Smooth muscle cell (in vitro differentiated cells): ENCODE data around the gene DUSP1. TPM values are rescaled to one million over a fixed set of nuclear protein-coding genes. Genes with fewer than 3 reads are reported as not detected.

ENCODE experiments used
- DNase-seq: peaks from one replicate; lab custom pipeline; 2025; ENCODE audit not compliant: unreplicated experiment; lab: John Stamatoyannopoulos, UW
- H2AFZ ChIP-seq: fragments of 200-600 bp; sonication (generic); 2 replicates; pipeline ENCODE4 v1.6.0; 2016; ENCODE audit warnings: antibody characterized with exemption, low read depth, mild to moderate bottlenecking
- H3F3A ChIP-seq: fragments of 200-600 bp; sonication (generic); 2 replicates; pipeline ENCODE4 v1.6.0; 2017; ENCODE audit warnings: antibody characterized with exemption, low read depth
- H3K27ac ChIP-seq: fragments of 200-600 bp; sonication (generic); 2 replicates; pipeline ENCODE4 v1.5.1; 2016; ENCODE audit warnings: low read depth, mild to moderate bottlenecking
- H3K27me3 ChIP-seq: fragments of 200-600 bp; sonication (generic); 2 replicates; pipeline ENCODE4 v1.6.1; 2016; ENCODE audit warnings: low read depth, mild to moderate bottlenecking
- H3K36me3 ChIP-seq: fragments of 200-600 bp; sonication (generic); 2 replicates; pipeline ENCODE4 v1.5.1; 2016; ENCODE audit warnings: low read depth
- H3K4me1 ChIP-seq: fragments of 200-600 bp; sonication (generic); 2 replicates; pipeline ENCODE4 v1.5.1; 2016; ENCODE audit warnings: low read depth
- H3K4me2 ChIP-seq: fragments of 200-600 bp; sonication (generic); 2 replicates; pipeline ENCODE4 v1.6.0; 2016; ENCODE audit warnings: mild to moderate bottlenecking
- H3K4me3 ChIP-seq: fragments of 200-600 bp; sonication (generic); 2 replicates; pipeline ENCODE4 v1.5.1; 2016; ENCODE audit warnings: mild to moderate bottlenecking
- H3K79me2 ChIP-seq: fragments of 200-600 bp; sonication (generic); 2 replicates; pipeline ENCODE4 v1.6.0; 2016; ENCODE audit warnings: low read depth, mild to moderate bottlenecking
- H3K9ac ChIP-seq: fragments of 200-600 bp; sonication (generic); 2 replicates; pipeline ENCODE4 v1.6.0; 2016; ENCODE audit warnings: low read depth
- H3K9me3 ChIP-seq: fragments of 200-600 bp; sonication (generic); replicated peaks from 2 replicates; pipeline ENCODE4 v1.5.1; 2016; ENCODE audit warnings: low read depth
- H4K20me1 ChIP-seq: fragments of 200-600 bp; sonication (generic); 2 replicates; pipeline ENCODE4 v1.6.0; 2016; ENCODE audit warnings: low read depth
- CTCF ChIP-seq: fragments of 200-600 bp; sonication (generic); IDR thresholded peaks from 2 replicates; pipeline ENCODE4 v1.5.1; 2017; ENCODE audit warnings: borderline replicate concordance, mild to moderate bottlenecking, antibody characterized with exemption; ENCODE audit not compliant: insufficient read depth, poor library complexity, severe bottlenecking
- WGBS: methylation state at CpG from one replicate; pipeline ENCODE4 v1.1.7; 2016; ENCODE audit warnings: low lambda C conversion rate; 5-methylcytosine and 5-hydroxymethylcytosine counted together
- polyA plus RNA-seq: library from polyadenylated mRNA; unstranded; fragments of >200 nt; fragmentation: Nextera tagmentation; extraction: Ambion mirVana; gene quantifications from 2 replicates; pipeline ENCODE4 v1.2.1, GENCODE V29; 2016
- total RNA-seq: library from RNA; depleted of rRNA; stranded (reverse); fragments of >200 nt; gene quantifications from 2 replicates; pipeline ENCODE4 v1.2.3, GENCODE V29; 2014

Gene DUSP1
- total and polyA plus RNA-seq, 2 experiments from 2014 or later = 817 to 995 TPM

DNA sequence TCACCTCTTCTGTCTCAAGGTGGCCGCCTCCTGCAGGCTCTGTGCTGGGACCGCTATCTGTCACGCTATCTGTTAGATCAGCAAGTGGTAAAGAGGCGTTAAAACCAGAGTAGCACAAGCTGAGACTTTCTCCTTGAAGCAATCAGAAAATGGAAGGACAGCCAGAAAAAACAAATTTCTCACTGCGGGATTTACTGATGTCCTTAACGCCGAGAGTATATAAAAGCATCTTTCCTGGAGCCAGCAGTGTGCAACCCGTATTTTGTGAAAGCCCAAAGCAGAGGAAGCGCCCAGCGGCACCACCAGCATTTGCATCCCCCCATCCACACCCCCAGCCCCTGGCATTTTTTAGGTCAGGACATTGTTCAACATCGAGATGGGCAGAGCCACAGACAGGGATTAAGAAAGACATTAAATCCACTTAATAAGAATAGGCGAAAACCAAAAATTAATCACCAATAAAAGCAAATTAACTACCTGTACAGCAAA is 48.6 kb downstream of the DUSP1 start:
- H3K9ac ChIP-seq = no peak overlapping the region
- H4K20me1 ChIP-seq = no peaks in the 10 kb centered on the region
- WGBS = 63% methylated on average over 12 of the region's 12 CpGs
- no peaks in the 10 kb centered on the region for H3K9me3 ChIP-seq
- TF ChIP-seq CTCF = no peak
- H3K4me3 ChIP-seq = no peak overlapping the region
- H3K36me3 ChIP-seq = no peaks in the 10 kb centered on the region
- H3F3A ChIP-seq = no peaks in the 10 kb centered on the region
- H3K27ac ChIP-seq = no peak overlapping the region
- no peaks in the 10 kb centered on the region for H3K4me1 ChIP-seq
- H2AFZ ChIP-seq = no peak overlapping the region
- no peak for DNase-seq
- peaks cover 4% of the 10 kb centered on the region for H3K27me3 ChIP-seq
- H3K79me2 ChIP-seq = no peaks in the 10 kb centered on the region
- H3K4me2 ChIP-seq = no peak overlapping the region

DNA sequence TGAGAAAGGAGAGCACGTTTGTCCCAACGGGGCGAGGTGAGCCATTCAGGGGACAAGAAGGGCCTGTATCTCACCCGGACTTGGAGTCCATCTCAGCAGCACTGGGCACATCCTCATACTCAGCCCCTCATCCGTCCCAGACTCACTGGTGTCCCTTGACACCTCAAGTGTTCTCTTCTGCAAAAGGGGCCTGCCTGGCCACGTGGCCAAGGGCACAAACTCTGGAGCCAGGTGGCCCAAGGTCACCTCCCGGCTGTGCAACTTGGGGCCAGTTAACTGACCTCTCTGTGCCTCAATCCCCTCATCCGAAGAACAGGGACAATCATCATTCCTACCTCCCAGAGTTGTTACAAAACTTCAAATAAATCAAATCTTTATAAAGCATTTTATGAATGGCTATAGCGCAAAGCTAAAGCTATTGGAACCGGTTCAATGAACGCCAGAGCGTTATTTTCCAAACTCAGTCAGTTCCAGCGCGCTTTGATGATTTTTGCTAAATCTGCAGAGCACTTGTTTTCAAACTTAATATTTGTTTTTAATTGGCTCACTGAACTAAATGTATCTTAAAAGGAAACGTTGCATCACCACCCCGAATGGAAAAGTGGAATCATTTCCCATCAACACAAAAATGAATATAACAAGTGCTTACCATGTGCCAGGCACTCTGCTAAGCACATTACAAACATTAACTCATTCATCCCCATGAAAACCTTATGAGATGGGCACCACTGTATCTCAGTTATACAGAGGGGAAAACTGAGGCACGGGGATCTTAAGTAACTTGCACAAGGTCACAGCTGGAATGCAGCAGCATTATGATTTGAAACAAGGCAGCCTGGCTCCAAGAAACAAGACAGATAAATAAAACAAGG is 49.3 kb downstream of the DUSP1 start:
- Histone ChIP-seq H3K4me3 (no peak overlapping the region), H3K27ac (no peak overlapping the region)

GRCh38 chr5:172720655-172721054 is 50.3 kb downstream of the DUSP1 start:
- WGBS = 81% methylated on average over 5 of the region's 5 CpGs
- Histone ChIP-seq H3K4me3 (no peak overlapping the region), H3F3A (no peaks in the 10 kb centered on the region), H4K20me1 (no peaks in the 10 kb centered on the region), H3K27me3 (peaks cover 4% of the 10 kb centered on the region), H3K27ac (no peak overlapping the region), H3K36me3 (no peaks in the 10 kb centered on the region), H3K4me2 (no peak overlapping the region), H2AFZ (no peak overlapping the region), H3K4me1 (no peaks in the 10 kb centered on the region), H3K9me3 (no peaks in the 10 kb centered on the region), H3K9ac (no peak overlapping the region), H3K79me2 (no peaks in the 10 kb centered on the region)
- DNase-seq = no peak
- no peak for TF ChIP-seq CTCF

More for the DNA sequence above, 49.3 kb downstream of the DUSP1 start:
- no peak for TF ChIP-seq CTCF
- Histone ChIP-seq H3K9me3 (no peaks in the 10 kb centered on the region), H2AFZ (no peak overlapping the region), H3K9ac (no peak overlapping the region), H3K4me1 (no peaks in the 10 kb centered on the region), H3K27me3 (peaks cover 4% of the 10 kb centered on the region), H3F3A (no peaks in the 10 kb centered on the region), H4K20me1 (no peaks in the 10 kb centered on the region), H3K79me2 (no peaks in the 10 kb centered on the region), H3K36me3 (no peaks in the 10 kb centered on the region), H3K4me2 (no peak overlapping the region)
- 84% methylated on average over 17 of the region's 17 CpGs for WGBS
- no peak for DNase-seq
